Lung (tissue), 12 donors: Measurements from ENCODE around the gene NPAT. TPM values are rescaled to one million over a fixed set of nuclear protein-coding genes. Genes with fewer than 3 reads are reported as not detected.

Source experiments
- ATAC-seq: fragments of 200-7000 bp; cut with Tn5 transposase; one replicate; pipeline ENCODE4 v1.9.1; 2020; ENCODE audit warnings: moderate number of reproducible peaks; ENCODE audit not compliant: insufficient read depth, low FRiP score
- DNase-seq, 3 donors: peaks; one replicate each; pipeline ENCODE4 v3.0.0-alpha.2; 2013 to 2017
- H3K27ac ChIP-seq, 2 donors: one replicate each; pipeline ENCODE4 v1.5.1; 2013; ENCODE audit warnings: mild to moderate bottlenecking in 2 of 2, moderate library complexity in 2 of 2, control low read depth in 1 of 2, inconsistent platforms in 1 of 2, low read depth in 1 of 2, low read length in 1 of 2
- H3K27me3 ChIP-seq, 3 donors: one replicate each; pipeline ENCODE4 v1.5.1; 2013; ENCODE audit warnings: low read length in 2 of 3; ENCODE audit not compliant: control insufficient read depth in 3 of 3, insufficient read depth in 3 of 3
- H3K36me3 ChIP-seq, 4 donors: one replicate each; pipeline ENCODE4 v1.5.1; 2013; ENCODE audit warnings: low read length in 4 of 4, mild to moderate bottlenecking in 1 of 4, moderate library complexity in 1 of 4; ENCODE audit not compliant: control insufficient read depth in 4 of 4, insufficient read depth in 4 of 4
- H3K4me1 ChIP-seq, 5 donors: one replicate each; pipeline ENCODE4 v1.5.1; 2013; ENCODE audit warnings: low read length in 5 of 5, mild to moderate bottlenecking in 2 of 5, moderate library complexity in 1 of 5; ENCODE audit not compliant: control insufficient read depth in 5 of 5, insufficient read depth in 5 of 5
- H3K4me3 ChIP-seq: one replicate; pipeline ENCODE4 v1.5.1; 2013; ENCODE audit warnings: mild to moderate bottlenecking, control low read depth, moderate library complexity
- H3K9ac ChIP-seq, 2 donors: one replicate each; pipeline ENCODE4 v1.5.1; 2013; ENCODE audit warnings: low read length in 2 of 2, control low read depth in 1 of 2; ENCODE audit not compliant: insufficient read depth in 1 of 2
- H3K9me3 ChIP-seq, 4 donors: one replicate each; pipeline ENCODE4 v1.5.1; 2013; ENCODE audit warnings: low read length in 3 of 4, mild to moderate bottlenecking in 1 of 4, moderate library complexity in 1 of 4; ENCODE audit not compliant: control insufficient read depth in 4 of 4, insufficient read depth in 3 of 4
- CTCF ChIP-seq: IDR thresholded peaks from 2 replicates; pipeline ENCODE4 v1.5.1; 2012; ENCODE audit warnings: mild to moderate bottlenecking; ENCODE audit errors: control extremely low read depth, extremely low read depth
- WGBS, 2 donors: extraction: QIAGEN DNeasy Blood & Tissue Kit; methylation state at CpG; one replicate each; pipeline ENCODE4 v1.1.7; 2013; 5-methylcytosine and 5-hydroxymethylcytosine counted together
- polyA plus RNA-seq, 2 donors: library from polyadenylated mRNA; stranded (reverse); fragments of 200-250 nt; gene quantifications; one replicate each; pipeline ENCODE4 v1.2.1, GENCODE V29; 2013
- total RNA-seq, 2 donors: library from RNA; depleted of rRNA in 1 of 2; stranded (reverse); fragments of >200 nt in 1 of 2; gene quantifications; one replicate each; pipeline ENCODE4 v1.2.1, GENCODE V29; 2014 to 2021
- donor health status: control.
- donor health status: control.
- donor health status: Bipolar disorder and iron deficiency.
- donor health status: healthy.
- donor health status: DM: yes; HTN: yes; CAD: no.

The NPAT gene
- total and polyA plus RNA-seq, 4 donors: 2.4 to 26.2 (median 7.5) TPM

- peaks cover 3 to 27% (median 18%) of the 10 kb centered on the region in 5 donors for H3K4me1 ChIP-seq
- peak overlapping the region; percentile 77 to 99 for H3K27ac ChIP-seq
- H3K9ac ChIP-seq: peak overlapping the region; percentile 86 to 99
- peak overlapping the region; percentile 89 for H3K4me3 ChIP-seq
- ATAC-seq (no peak), DNase-seq (peak in 2 of 3 donors; percentile 54 to 60)
- H3K9me3 ChIP-seq: no peaks in the 10 kb centered on the region
- no peak for TF ChIP-seq CTCF
- H3K36me3 ChIP-seq: peaks cover 0 to 4% (median 0%) of the 10 kb centered on the region in 4 donors
- WGBS, 2 donors: 0 to 1% methylated on average over 12 of the region's 12 CpGs
- no peaks in the 10 kb centered on the region for H3K27me3 ChIP-seq
Measured at GRCh38 chr11:108221371-108221770, 1.1 kb downstream of the NPAT start.

GRCh38 chr11:108220721-108221336 lies 1.6 kb downstream of the NPAT start:
- H3K9ac ChIP-seq: peak overlapping the region; percentile 31 to 99
- 13 to 25% methylated on average over 5 of the region's 5 CpGs for WGBS, 2 donors
- no peak for ATAC-seq

GRCh38 chr11:108218912-108219783 lies 3.3 kb downstream of the NPAT start:
- peaks cover 0 to 22% (median 14%) of the 10 kb centered on the region in 5 donors for H3K4me1 ChIP-seq
- H3K27me3 ChIP-seq: no peaks in the 10 kb centered on the region
- no peak overlapping the region for H3K9ac ChIP-seq
- WGBS, 2 donors: 70 to 71% methylated on average over 7 of the region's 7 CpGs
- no peak overlapping the region for H3K27ac ChIP-seq
- no peak for TF ChIP-seq CTCF
- H3K4me3 ChIP-seq: no peak overlapping the region
- no peaks in the 10 kb centered on the region for H3K9me3 ChIP-seq
- no peak for DNase-seq
- H3K36me3 ChIP-seq: peaks cover 0 to 4% (median 2%) of the 10 kb centered on the region in 4 donors
- ATAC-seq: no peak

More at GRCh38 chr11:108220721-108221336, 1.6 kb downstream of the NPAT start:
- Histone ChIP-seq H3K4me1 (peaks cover 3 to 27% (median 18%) of the 10 kb centered on the region in 5 donors), H3K27ac (no peak overlapping the region), H3K36me3 (peaks cover 0 to 4% (median 0%) of the 10 kb centered on the region in 4 donors), H3K9me3 (no peaks in the 10 kb centered on the region), H3K4me3 (no peak overlapping the region), H3K27me3 (no peaks in the 10 kb centered on the region)
- no peak for TF ChIP-seq CTCF
- DNase-seq: peak in 2 of 3 donors; percentile 34 to 42
